HFF-Myc (cell line): ENCODE results near the gene TTLL11.

Experiments
- DNase-seq: peaks from one replicate; pipeline ENCODE4 v3.0.0-alpha.2; 2011; ENCODE audit warnings: low read depth; ENCODE audit errors: extremely low read depth
- H3K4me3 ChIP-seq: replicated peaks from 2 replicates; pipeline ENCODE4 v1.5.1; 2011; ENCODE audit warnings: low read depth, mild to moderate bottlenecking, control low read depth, low read length
- TF ChIP-seq, protein P1 (sequence below): IDR thresholded peaks from 2 replicates; pipeline ENCODE4 v1.5.1; 2012; ENCODE audit warnings: mild to moderate bottlenecking, low read depth, low read length, control low read depth; ENCODE audit errors: missing control alignments

Gene TTLL11

GRCh38 chr9:121816449-121816817, 276.7 kb downstream of the TTLL11 start:
- no peak for DNase-seq
- TF ChIP-seq, protein P1, sequence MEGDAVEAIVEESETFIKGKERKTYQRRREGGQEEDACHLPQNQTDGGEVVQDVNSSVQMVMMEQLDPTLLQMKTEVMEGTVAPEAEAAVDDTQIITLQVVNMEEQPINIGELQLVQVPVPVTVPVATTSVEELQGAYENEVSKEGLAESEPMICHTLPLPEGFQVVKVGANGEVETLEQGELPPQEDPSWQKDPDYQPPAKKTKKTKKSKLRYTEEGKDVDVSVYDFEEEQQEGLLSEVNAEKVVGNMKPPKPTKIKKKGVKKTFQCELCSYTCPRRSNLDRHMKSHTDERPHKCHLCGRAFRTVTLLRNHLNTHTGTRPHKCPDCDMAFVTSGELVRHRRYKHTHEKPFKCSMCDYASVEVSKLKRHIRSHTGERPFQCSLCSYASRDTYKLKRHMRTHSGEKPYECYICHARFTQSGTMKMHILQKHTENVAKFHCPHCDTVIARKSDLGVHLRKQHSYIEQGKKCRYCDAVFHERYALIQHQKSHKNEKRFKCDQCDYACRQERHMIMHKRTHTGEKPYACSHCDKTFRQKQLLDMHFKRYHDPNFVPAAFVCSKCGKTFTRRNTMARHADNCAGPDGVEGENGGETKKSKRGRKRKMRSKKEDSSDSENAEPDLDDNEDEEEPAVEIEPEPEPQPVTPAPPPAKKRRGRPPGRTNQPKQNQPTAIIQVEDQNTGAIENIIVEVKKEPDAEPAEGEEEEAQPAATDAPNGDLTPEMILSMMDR = no peak
- H3K4me3 ChIP-seq = no peak overlapping the region

GRCh38 chr9:121815546-121816448, 277.3 kb downstream of the TTLL11 start:
- H3K4me3 ChIP-seq = no peak overlapping the region
- DNase-seq = no peak
- TF ChIP-seq, protein P1 = no peak

DNA sequence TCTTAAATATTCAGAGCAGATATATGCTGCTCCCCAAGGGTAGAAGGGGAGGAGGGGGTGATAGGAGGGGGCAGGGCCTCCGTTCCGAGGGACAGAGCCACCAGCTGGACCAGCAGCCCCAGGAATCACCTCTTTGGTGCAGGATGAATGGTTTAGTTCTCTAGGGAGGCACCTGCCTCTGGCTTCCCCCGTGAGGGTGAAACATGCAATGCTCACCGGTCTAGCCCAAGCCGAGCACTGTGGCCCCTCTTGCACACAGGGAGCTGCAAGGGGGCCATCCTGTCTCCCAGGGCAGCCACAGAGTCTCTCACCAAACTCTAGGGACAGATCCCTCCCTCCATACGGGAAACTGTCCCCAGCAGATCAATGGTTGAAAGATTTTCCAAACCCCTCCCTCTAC, 278.0 kb downstream of the TTLL11 start:
- TF ChIP-seq, protein P1 = no peak
- no peak for DNase-seq
- H3K4me3 ChIP-seq = no peak overlapping the region

DNA sequence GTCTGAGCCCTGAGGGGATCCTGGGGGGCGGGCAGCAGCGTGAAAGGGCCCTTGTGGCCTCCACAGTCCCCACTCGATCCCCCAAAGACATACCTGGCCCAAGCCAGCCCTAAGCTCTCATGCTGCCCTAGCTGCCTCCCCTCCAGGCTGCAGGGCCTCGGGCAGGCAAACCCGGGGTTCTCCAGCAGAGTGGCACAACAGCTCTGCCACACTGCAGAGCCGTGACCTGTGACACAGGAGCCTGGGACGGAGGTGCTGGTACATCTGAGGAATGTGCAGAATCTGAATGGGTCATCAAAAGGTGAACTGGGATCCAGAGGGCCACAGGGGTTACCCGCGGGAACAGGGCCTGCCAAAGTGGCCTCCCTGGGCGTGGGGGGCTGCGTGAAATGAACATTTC, 278.5 kb downstream of the TTLL11 start:
- no peak for DNase-seq
- TF ChIP-seq, protein P1 = no peak
- H3K4me3 ChIP-seq = no peak overlapping the region

DNA sequence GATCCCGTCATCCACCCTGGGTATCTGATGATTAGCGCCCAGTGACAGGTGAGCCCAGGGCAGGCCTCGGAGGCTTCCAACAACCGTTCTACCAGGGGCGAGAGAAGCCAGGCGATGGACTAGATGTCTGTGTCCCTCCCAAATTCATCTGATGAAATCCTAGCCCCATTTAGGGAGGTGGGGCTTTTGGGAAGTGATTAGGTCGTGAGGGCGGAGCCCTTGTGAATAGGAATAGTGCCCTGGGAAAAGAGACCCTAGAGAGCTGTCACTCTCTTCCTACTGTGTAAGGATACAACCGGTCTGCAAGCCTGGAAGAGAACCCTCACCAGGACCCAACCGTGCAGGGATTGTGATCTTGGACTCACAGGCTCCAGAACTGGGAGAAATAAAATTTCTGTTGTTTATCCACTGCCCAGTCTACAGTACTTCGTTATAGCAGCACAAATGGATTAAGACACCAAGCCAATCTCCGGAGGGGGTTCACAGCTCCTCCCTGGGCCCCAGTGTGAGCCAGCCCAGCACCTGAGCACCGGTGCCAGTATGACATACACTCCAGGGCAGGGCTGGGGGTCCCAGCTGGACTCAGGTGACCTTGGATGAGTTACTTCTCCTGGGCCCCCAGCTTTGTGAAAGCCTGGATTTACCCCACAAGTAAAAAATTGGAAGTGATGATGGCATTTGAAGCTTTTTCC, 279.4 kb downstream of the TTLL11 start:
- TF ChIP-seq, protein P1 = no peak
- DNase-seq = no peak
- H3K4me3 ChIP-seq = no peak overlapping the region

DNA sequence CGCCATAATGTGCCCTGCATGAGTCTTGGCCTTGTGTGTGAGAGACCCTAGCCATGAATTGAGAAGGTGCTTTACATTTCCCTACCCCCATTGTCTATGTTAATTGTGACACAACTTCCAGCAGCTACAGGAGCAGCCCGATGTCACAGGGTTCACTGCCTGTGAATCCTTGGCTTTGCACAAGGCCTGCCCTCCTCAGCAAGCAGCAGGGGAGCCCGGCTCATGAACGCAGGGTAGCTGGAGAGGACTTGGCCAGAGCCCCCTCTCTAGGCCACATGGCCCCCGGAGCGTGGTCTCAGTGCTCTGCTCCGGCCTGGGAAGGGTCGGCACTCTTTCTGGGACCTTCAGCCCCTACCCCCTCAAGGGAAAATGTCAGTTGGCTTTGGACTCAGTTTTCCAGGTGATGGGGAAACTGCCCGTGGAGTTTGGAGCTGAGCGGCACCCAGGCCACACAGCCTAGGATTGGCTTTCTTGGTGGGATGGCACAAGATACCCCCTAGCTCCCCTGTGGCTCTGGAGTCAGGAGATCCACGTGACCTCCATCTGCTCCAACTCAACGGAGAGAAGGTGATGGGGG, 280.9 kb downstream of the TTLL11 start:
- no peak overlapping the region for H3K4me3 ChIP-seq
- DNase-seq = no peak
- TF ChIP-seq, protein P1 = no peak
